HepG2 (cell line): ENCODE data around the gene DHX57. TPM values are rescaled to one million over a fixed set of nuclear protein-coding genes. Genes with fewer than 3 reads are reported as not detected.

Experiments used
- ASH2L ChIP-seq: fragments of 300-600, 200-600 bp; sonication (generic); IDR thresholded peaks from 2 replicates; pipeline ENCODE4 v1.7.0; 2017; ENCODE audit warnings: low read depth, mild to moderate bottlenecking, moderate library complexity, mixed read lengths, low read length; ENCODE audit not compliant: insufficient read length
- GABPA ChIP-seq, 2 experiments: IDR thresholded peaks; 2 replicates each; pipeline ENCODE4 v1.6.1; 2011 to 2016; ENCODE audit warnings: low read depth in 2 of 2, low read length in 1 of 2, missing biosample characterization in 1 of 2, missing genetic modification characterization in 1 of 2
- GLI4 ChIP-seq: sonication (generic); formaldehyde crosslinking; IDR thresholded peaks from 2 replicates; pipeline ENCODE4 v1.5.1; 2020; ENCODE audit warnings: missing genetic modification reagents, mild to moderate bottlenecking, moderate library complexity, borderline replicate concordance
- HCFC1 ChIP-seq: fragments of 150-350 bp; IDR thresholded peaks from 2 replicates; pipeline ENCODE4 v1.6.1; 2014; ENCODE audit warnings: low read depth, low read length
- HOXA3 ChIP-seq: sonication (generic); formaldehyde crosslinking; IDR thresholded peaks from 2 replicates; pipeline ENCODE4 v1.5.0; 2020; ENCODE audit warnings: missing genetic modification reagents
- KAT2B ChIP-seq: fragments of 150-350 bp; IDR thresholded peaks from 2 replicates; pipeline ENCODE4 v1.6.1; 2014; ENCODE audit warnings: low read depth, low read length, borderline replicate concordance
- KLF12 ChIP-seq: sonication (generic); formaldehyde crosslinking; IDR thresholded peaks from 2 replicates; pipeline ENCODE4 v1.4.0; 2020; ENCODE audit warnings: missing genetic modification reagents, borderline replicate concordance
- MAZ ChIP-seq, 2 experiments: sonication (generic) in 1 of 2; formaldehyde crosslinking in 1 of 2; IDR thresholded peaks; 2 replicates each; pipeline versions ENCODE4 v1.5.0 to v1.6.1; 2012 to 2020; ENCODE audit warnings: low read depth in 2 of 2, mild to moderate bottlenecking in 2 of 2, borderline replicate concordance in 1 of 2, improper control_type of control experiment in 1 of 2, low read length in 1 of 2, missing genetic modification reagents in 1 of 2, moderate library complexity in 1 of 2
- NCOA5 ChIP-seq: sonication (generic); formaldehyde crosslinking; IDR thresholded peaks from 2 replicates; pipeline ENCODE4 v1.4.0; 2020; ENCODE audit warnings: missing genetic modification reagents
- PHF5A ChIP-seq: IDR thresholded peaks from one replicate; pipeline ENCODE4 v1.6.1; 2018; ENCODE audit warnings: low read depth, missing genetic modification reagents; ENCODE audit not compliant: unreplicated experiment
- PRPF4 ChIP-seq: fragments of 200-400 bp; formaldehyde crosslinking; IDR thresholded peaks from 2 replicates; pipeline ENCODE4 v1.6.1; 2016; ENCODE audit warnings: low read length, low read depth; ENCODE audit not compliant: poor library complexity, severe bottlenecking
- REPIN1 ChIP-seq: sonication (generic); formaldehyde crosslinking; IDR thresholded peaks from 2 replicates; pipeline ENCODE4 v1.8.0; 2022; ENCODE audit warnings: missing genetic modification reagents, low read depth, mild to moderate bottlenecking, borderline replicate concordance
- SMARCE1 ChIP-seq: fragments of 450-650 bp; IDR thresholded peaks from 2 replicates; pipeline ENCODE4 v1.6.1; 2017; ENCODE audit warnings: borderline replicate concordance
- SNAPC2 ChIP-seq: sonication (generic); formaldehyde crosslinking; IDR thresholded peaks from 2 replicates; pipeline ENCODE4 v1.8.1; 2022; ENCODE audit warnings: mild to moderate bottlenecking, missing genetic modification reagents
- TEAD3 ChIP-seq: optimal IDR thresholded peaks from 2 replicates; pipeline ENCODE3; 2016; ENCODE audit warnings: borderline replicate concordance
- ZNF253 ChIP-seq: sonication (generic); formaldehyde crosslinking; IDR thresholded peaks from 2 replicates; pipeline ENCODE4 v1.8.0; 2022; ENCODE audit warnings: mild to moderate bottlenecking, missing genetic modification reagents, borderline replicate concordance
- ZNF501 ChIP-seq: sonication (generic); formaldehyde crosslinking; IDR thresholded peaks from 2 replicates; pipeline ENCODE4 v1.5.1; 2020; ENCODE audit warnings: mild to moderate bottlenecking, moderate library complexity, missing genetic modification reagents
- ZNF567 ChIP-seq: sonication (generic); formaldehyde crosslinking; IDR thresholded peaks from 2 replicates; pipeline ENCODE4 v1.8.1; 2023; ENCODE audit warnings: mild to moderate bottlenecking, missing genetic modification reagents, borderline replicate concordance
- ZNF660 ChIP-seq: sonication (generic); formaldehyde crosslinking; IDR thresholded peaks from 2 replicates; pipeline ENCODE4 v1.5.1; 2020; ENCODE audit warnings: mild to moderate bottlenecking, low read depth, missing genetic modification reagents, borderline replicate concordance
- ZNF75D ChIP-seq: sonication (generic); formaldehyde crosslinking; IDR thresholded peaks from 2 replicates; pipeline ENCODE4 v1.8.1; 2023; ENCODE audit warnings: missing genetic modification reagents, mild to moderate bottlenecking, borderline replicate concordance
- ZNF788 ChIP-seq: sonication (generic); formaldehyde crosslinking; IDR thresholded peaks from 2 replicates; pipeline ENCODE4 v1.5.0; 2020; ENCODE audit warnings: mild to moderate bottlenecking, missing genetic modification reagents, borderline replicate concordance
- polyA plus RNA-seq, 8 experiments: library from polyadenylated mRNA; depleted of rRNA in 3 of 8; stranded (reverse) in 7 of 8; unstranded in 1 of 8; fragments of >200 nt; fragmentation: Illumina TruSeq in 4 of 8; extraction: Trizol in 4 of 8; gene quantifications; 2 replicates each; pipeline versions ENCODE4 v1.2.1 to v1.2.3, GENCODE V29; 2011 to 2016; ENCODE audit warnings: low read depth in 4 of 8, missing spikeins in 1 of 8, mixed read lengths in 1 of 8; ENCODE audit not compliant: insufficient read depth in 1 of 8
- total RNA-seq, 5 experiments: library from RNA; depleted of rRNA; stranded (reverse); fragments of >200 nt; fragmentation: Illumina TruSeq; extraction: Trizol; gene quantifications; 2 replicates each; pipeline ENCODE4 v1.2.3, GENCODE V29; 2016; ENCODE audit warnings: low read depth in 1 of 5
- TF ChIP-seq, protein P1 (sequence below): sonication (generic); formaldehyde crosslinking; IDR thresholded peaks from 2 replicates; pipeline ENCODE4 v1.5.1; 2020; ENCODE audit warnings: mild to moderate bottlenecking, moderate library complexity, missing genetic modification reagents
- TF ChIP-seq, protein P2 (sequence below): sonication (generic); formaldehyde crosslinking; IDR thresholded peaks from 2 replicates; pipeline ENCODE4 v1.4.0; 2020; ENCODE audit warnings: missing genetic modification reagents
- TF ChIP-seq, protein P3 (sequence below): sonication (generic); formaldehyde crosslinking; IDR thresholded peaks from 2 replicates; pipeline ENCODE4 v1.9.0; 2022; ENCODE audit warnings: missing genetic modification reagents, mild to moderate bottlenecking, borderline replicate concordance

The DHX57 gene
- total and polyA plus RNA-seq, 2 of the 13 experiments (the other 11 are each of a cell fraction or from before 2014, with no cell fraction given) = 9.2 to 24.2 TPM

DNA sequence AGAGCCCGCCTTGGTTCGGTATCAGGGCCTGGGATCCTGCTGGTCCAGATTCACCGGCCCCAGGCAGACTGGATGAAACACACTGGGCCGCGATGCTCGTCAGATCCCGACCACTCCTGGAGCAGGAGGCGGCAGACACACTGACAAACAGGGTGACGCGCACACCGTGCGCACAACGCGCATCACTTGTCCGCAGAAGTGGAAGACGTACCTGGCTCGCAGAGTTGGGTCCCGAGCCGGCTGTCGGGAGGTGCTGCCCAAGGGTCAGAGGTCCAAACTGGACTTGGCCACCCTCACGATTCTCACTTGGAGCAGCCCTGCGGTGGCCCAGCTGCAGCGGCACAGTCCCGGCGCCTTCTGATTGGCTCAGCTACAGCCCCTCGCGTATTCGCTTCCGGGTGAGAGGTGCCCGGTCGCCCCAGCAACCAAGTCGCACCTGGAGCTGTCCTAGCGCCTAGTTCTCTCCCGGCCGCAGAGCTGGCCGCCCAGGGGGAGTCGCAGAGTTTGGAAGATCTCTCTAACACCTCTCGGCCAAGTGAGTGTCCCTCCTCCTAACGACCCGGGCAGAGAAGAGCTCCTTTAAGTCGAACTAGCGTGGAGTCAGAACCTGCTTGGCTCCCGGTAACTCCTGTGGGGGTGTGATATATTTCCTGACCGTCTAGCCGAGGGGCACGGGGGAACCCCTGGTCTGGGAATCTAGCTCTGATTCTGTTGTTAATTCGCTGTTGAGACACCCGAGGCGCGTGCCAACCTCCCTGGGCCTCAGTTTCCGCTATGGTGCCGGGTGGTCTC lies at the start of gene DHX57, which contains the start of gene MORN2 (continued):
- TF ChIP-seq, protein P1, sequence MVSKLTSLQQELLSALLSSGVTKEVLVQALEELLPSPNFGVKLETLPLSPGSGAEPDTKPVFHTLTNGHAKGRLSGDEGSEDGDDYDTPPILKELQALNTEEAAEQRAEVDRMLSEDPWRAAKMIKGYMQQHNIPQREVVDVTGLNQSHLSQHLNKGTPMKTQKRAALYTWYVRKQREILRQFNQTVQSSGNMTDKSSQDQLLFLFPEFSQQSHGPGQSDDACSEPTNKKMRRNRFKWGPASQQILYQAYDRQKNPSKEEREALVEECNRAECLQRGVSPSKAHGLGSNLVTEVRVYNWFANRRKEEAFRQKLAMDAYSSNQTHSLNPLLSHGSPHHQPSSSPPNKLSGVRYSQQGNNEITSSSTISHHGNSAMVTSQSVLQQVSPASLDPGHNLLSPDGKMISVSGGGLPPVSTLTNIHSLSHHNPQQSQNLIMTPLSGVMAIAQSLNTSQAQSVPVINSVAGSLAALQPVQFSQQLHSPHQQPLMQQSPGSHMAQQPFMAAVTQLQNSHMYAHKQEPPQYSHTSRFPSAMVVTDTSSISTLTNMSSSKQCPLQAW (CRISPR knock-in tag) = peak; percentile 96
- TF ChIP-seq SMARCE1 = no peak
- TF ChIP-seq KAT2B = no peak
- TF ChIP-seq SNAPC2 (CRISPR knock-in tag) = peak; percentile 81; the same call in 1 of the 2 replicates
- TF ChIP-seq ZNF501 (CRISPR knock-in tag) = peak; percentile 100
- TF ChIP-seq PRPF4 = no peak
- TF ChIP-seq, protein P2, sequence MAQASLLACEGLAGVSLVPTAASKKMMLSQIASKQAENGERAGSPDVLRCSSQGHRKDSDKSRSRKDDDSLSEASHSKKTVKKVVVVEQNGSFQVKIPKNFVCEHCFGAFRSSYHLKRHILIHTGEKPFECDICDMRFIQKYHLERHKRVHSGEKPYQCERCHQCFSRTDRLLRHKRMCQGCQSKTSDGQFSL = peak; percentile 16; the same call in 1 of the 2 replicates
- no peak for TF ChIP-seq NCOA5 (CRISPR knock-in tag)
- peak; percentile 95 for TF ChIP-seq ZNF788 (CRISPR knock-in tag)
- peak; percentile 63 for TF ChIP-seq TEAD3 (CRISPR knock-in tag)
- peak; percentile 91; the same call in 1 of the 2 replicates for TF ChIP-seq ZNF567 (CRISPR knock-in tag)
- TF ChIP-seq HCFC1 = peak; percentile 65
- TF ChIP-seq, protein P3, sequence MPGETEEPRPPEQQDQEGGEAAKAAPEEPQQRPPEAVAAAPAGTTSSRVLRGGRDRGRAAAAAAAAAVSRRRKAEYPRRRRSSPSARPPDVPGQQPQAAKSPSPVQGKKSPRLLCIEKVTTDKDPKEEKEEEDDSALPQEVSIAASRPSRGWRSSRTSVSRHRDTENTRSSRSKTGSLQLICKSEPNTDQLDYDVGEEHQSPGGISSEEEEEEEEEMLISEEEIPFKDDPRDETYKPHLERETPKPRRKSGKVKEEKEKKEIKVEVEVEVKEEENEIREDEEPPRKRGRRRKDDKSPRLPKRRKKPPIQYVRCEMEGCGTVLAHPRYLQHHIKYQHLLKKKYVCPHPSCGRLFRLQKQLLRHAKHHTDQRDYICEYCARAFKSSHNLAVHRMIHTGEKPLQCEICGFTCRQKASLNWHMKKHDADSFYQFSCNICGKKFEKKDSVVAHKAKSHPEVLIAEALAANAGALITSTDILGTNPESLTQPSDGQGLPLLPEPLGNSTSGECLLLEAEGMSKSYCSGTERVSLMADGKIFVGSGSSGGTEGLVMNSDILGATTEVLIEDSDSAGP = peak; percentile 97
- peak; percentile 19; the same call in 1 of the 2 replicates for TF ChIP-seq KLF12 (CRISPR knock-in tag)
- TF ChIP-seq ZNF660 = no peak
- TF ChIP-seq ASH2L = peak; percentile 98
- TF ChIP-seq MAZ (IDR thresholded peaks at IDR 0.05; ENCODE audit: borderline replicate concordance, low read depth, low read length) = peak; percentile 42; the same call in 1 of the 2 replicates
- TF ChIP-seq MAZ (CRISPR knock-in tag; IDR thresholded peaks at IDR 0.05; ENCODE audit: low read depth) = peak; percentile 90
- TF ChIP-seq HOXA3 (CRISPR knock-in tag) = peak; percentile 87
- TF ChIP-seq PHF5A (CRISPR knock-in tag) = no peak
- TF ChIP-seq GLI4 = peak; percentile 64; the same call in 1 of the 2 replicates
- peak; percentile 92 for TF ChIP-seq GABPA (IDR thresholded peaks at IDR 0.05; ENCODE audit: low read depth, low read length)
- TF ChIP-seq GABPA (CRISPR knock-in tag; IDR thresholded peaks at IDR 0.05; ENCODE audit: low read depth) = peak; percentile 97
- TF ChIP-seq ZNF253 (CRISPR knock-in tag) = no peak
- no peak; the same call in 1 of the 2 replicates for TF ChIP-seq REPIN1
- no peak for TF ChIP-seq ZNF75D
